Mucosa of stomach (tissue), 1 donor: ENCODE results near the gene NKD2.

Experiments used
- H3K27me3 ChIP-seq: one replicate; pipeline ENCODE4 v1.7.0; 2013; ENCODE audit warnings: mild to moderate bottlenecking, low read length; ENCODE audit not compliant: control insufficient read depth, insufficient read depth
- H3K36me3 ChIP-seq: one replicate; pipeline ENCODE4 v1.7.0; 2013; ENCODE audit warnings: low read length; ENCODE audit not compliant: control insufficient read depth, insufficient read depth
- H3K4me1 ChIP-seq: one replicate; pipeline ENCODE4 v1.7.0; 2013; ENCODE audit warnings: mild to moderate bottlenecking, low read length; ENCODE audit not compliant: control insufficient read depth, insufficient read depth
- H3K4me3 ChIP-seq: one replicate; pipeline ENCODE4 v1.7.0; 2013; ENCODE audit warnings: low read length
- H3K9ac ChIP-seq: one replicate; pipeline ENCODE4 v1.7.0; 2013; ENCODE audit warnings: mild to moderate bottlenecking, low read length, moderate library complexity
- H3K9me3 ChIP-seq: one replicate; pipeline ENCODE4 v1.7.0; 2013; ENCODE audit warnings: mild to moderate bottlenecking, low read length, moderate library complexity; ENCODE audit not compliant: control insufficient read depth
- donor health status: Pancreatic carcinoma.

The NKD2 gene

DNA sequence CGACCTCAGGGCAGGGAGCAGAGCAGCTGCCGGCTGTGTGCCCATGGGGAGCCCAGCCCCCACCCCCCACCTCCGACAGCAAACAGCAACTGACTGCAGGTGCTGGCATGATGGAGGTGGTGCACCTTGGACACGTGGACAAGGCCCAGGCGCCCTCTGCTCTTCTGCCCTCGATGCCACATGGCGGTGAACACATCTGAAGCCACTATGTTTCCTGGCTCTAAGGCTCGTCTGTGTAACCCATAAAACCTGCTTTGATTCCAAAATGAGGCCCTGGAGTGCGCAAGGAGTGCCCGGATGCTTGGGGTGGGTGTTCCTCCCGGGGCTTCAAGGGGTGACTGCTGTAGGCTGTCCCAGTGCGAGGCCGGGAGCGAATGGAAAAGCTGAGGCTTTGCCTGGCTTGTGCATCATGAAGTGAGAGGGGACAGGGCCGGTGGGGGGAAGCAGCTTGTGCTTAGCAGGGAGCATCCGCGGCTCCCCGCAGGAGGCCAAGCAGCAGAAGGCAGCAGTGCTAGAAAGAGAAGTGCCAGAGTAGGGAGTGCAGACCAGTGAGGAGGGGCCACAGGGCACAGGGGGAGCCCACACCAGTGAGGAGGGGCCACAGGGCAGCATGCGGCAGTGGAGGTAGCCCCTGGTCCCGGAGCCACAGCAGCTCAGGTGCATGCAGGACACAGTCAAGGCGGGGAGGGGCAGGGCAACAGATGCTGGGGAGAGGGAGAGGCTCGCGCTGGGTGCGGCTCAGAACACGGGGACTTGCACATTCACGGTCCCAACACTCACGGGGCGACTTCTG lies 30.0 kb downstream of the NKD2 start:
- Histone ChIP-seq H3K4me3 (no peak overlapping the region), H3K9ac (no peak overlapping the region), H3K36me3 (no peaks in the 10 kb centered on the region), H3K9me3 (no peaks in the 10 kb centered on the region), H3K4me1 (no peaks in the 10 kb centered on the region), H3K27me3 (no peaks in the 10 kb centered on the region)

DNA sequence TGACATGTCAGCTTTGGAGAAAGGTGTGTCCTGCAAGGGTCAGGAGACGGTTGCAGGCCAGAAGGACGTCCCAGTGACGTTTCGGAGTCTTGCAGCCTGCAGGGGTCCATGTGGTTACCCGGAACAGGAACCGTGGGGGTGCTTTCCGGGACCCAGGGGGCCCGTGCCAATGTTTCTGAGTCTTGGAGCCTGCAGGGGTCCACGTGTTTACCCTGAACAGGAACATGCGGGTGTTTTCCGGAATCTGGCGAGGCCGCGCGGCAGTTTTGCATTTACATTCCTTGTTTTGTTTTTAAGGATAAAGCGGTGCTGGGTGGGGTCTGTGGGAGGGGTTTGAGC lies 30.6 kb downstream of the NKD2 start:
- Histone ChIP-seq H3K9ac (no peak overlapping the region), H3K9me3 (no peaks in the 10 kb centered on the region), H3K4me1 (no peaks in the 10 kb centered on the region), H3K36me3 (no peaks in the 10 kb centered on the region), H3K27me3 (no peaks in the 10 kb centered on the region), H3K4me3 (no peak overlapping the region)

DNA sequence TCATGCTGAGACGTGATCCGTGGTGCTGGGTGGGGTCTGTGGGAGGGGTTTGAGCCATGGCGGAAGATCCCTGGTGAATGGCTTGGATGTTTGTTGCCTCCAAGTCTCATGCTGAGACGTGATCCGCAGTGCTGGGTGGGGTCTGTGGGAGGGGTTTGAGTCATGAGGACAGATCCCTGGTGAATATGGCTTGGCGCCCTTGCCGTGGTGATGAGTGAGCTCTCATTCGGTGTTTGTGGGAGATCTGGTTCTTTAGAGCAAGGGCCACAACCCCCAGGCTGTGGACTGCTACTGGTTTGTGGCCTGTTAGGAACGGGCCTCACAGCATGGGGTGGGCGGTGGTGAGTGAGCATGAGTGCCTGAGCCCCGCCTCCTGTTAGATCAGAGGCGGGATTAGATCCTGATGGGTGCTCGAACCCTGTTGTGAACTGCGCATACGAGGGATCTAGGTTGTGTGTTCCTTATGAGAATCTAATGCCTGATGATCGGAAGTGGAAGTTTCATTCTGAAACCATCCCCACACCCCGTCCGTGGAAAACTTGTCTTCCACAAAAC lies 31.2 kb downstream of the NKD2 start:
- no peak overlapping the region for H3K9ac ChIP-seq
- H3K4me3 ChIP-seq, result no peak overlapping the region
- no peaks in the 10 kb centered on the region for H3K9me3 ChIP-seq
- no peaks in the 10 kb centered on the region for H3K4me1 ChIP-seq
- no peaks in the 10 kb centered on the region for H3K27me3 ChIP-seq
- H3K36me3 ChIP-seq, result no peaks in the 10 kb centered on the region

DNA sequence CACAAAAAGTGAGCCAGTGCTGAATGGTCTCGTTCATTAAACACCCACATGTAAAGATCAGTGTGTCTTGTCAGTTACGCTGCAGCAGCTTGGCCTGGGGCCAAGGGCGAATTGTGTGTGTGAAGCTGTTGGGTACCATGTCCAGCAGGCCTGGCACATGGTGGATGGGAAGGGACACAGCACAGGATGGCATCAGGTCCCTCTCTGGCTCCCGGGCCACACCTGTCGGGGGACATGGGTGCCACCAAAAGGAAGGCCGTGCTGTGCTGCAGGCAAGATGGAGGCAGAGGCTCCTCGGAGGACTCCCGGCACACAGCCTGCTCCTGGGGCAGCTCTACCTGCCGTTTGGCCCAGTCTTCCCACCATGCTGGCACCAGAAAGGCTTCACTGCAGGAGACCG lies 32.0 kb downstream of the NKD2 start:
- Histone ChIP-seq H3K4me3 (no peak overlapping the region), H3K27me3 (no peaks in the 10 kb centered on the region), H3K9me3 (no peaks in the 10 kb centered on the region), H3K4me1 (no peaks in the 10 kb centered on the region), H3K9ac (no peak overlapping the region), H3K36me3 (no peaks in the 10 kb centered on the region)

DNA sequence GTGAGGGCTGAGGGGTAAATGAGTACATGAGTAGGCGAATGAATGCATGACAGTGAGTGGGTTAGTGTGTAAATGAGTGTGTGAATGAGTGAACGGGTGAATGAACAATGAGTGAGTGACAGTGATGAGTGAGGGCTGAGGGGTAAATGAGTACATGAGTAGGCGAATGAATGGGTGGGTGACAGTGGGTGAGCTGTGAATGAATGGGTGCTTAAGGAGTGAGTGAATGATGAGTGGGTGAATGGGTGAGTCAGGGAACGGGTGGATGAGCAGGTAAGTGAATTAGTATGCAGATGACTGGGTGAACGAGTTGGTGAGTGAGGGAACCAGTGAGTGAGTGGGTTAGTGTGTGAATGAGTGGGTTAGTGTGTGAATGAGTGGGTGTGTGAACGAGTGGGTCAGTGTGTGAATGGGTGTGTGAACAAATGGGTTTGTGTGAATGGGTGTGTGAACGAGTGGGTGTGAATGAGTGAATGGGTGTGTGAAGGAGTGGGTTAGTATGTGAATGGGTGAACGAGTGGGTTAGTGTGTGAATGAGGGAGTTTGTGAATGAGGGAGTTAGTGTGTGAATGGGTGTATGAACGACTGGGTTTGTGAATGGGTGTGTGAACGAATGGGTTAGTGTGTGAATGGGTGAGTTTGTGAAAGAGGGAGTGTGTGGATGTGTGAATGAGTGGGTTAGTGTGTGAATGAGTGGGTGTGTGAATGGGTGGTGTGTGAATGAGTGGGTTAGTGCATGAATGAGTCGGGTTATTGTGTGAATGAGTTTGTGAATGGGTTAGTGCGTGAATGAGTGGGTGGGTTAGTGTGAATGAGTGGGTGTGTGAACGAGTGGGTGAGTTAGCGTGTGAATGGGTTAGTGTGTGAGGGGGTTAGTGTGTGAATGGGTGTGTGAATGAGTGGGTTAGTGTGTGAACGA lies 32.9 kb downstream of the NKD2 start:
- Histone ChIP-seq H3K4me1 (no peaks in the 10 kb centered on the region), H3K4me3 (no peak overlapping the region), H3K36me3 (no peaks in the 10 kb centered on the region), H3K9me3 (no peaks in the 10 kb centered on the region), H3K27me3 (no peaks in the 10 kb centered on the region), H3K9ac (no peak overlapping the region)

DNA sequence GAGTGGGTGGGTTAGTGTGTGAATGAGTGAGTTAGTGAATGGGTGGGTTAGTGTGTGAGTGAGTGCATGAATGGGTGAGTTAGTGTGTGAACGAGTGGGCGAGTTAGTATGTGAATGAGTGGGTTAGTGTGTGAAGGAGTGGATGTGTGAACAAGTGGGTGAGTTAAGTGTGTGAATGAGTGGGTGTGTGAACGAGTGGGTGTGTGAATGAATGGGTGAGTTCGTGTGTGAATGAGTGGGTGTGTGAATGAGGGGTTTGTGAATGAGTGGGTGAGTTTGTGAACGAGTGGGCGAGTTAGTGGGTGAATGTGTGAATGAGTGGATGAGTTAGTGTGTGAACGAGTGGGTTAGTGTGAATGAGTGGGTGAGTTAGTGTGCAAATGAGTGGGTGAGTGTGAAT lies 34.0 kb downstream of the NKD2 start:
- H3K9ac ChIP-seq, result no peak overlapping the region

DNA sequence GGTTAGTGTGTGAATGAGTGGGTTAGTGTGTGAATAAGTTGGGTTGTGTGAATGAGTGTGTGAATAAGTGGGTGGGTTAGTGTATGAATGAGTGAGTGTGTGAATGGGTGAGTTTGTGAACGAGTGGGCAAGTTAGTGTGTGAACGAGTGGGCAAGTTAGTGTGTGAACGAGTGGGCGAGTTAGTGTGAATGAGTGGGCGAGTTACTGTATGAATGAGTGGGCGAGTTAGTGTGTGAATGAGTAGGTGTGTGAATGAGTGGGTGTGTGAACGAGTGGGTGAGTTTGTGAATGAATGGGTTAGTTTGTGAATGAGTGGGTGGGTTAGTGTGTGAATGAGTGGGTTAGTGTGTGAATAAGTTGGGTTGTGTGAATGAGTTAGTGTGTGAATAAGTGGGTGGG lies 34.7 kb downstream of the NKD2 start:
- no peaks in the 10 kb centered on the region for H3K27me3 ChIP-seq
- H3K4me3 ChIP-seq, result no peak overlapping the region
- H3K4me1 ChIP-seq, result no peaks in the 10 kb centered on the region
- H3K9me3 ChIP-seq, result no peaks in the 10 kb centered on the region
- no peaks in the 10 kb centered on the region for H3K36me3 ChIP-seq
- no peak overlapping the region for H3K9ac ChIP-seq

More for the DNA sequence above, 34.0 kb downstream of the NKD2 start:
- H3K9me3 ChIP-seq, result no peaks in the 10 kb centered on the region
- no peaks in the 10 kb centered on the region for H3K36me3 ChIP-seq
- no peak overlapping the region for H3K4me3 ChIP-seq
- H3K4me1 ChIP-seq, result no peaks in the 10 kb centered on the region
- H3K27me3 ChIP-seq, result no peaks in the 10 kb centered on the region

DNA sequence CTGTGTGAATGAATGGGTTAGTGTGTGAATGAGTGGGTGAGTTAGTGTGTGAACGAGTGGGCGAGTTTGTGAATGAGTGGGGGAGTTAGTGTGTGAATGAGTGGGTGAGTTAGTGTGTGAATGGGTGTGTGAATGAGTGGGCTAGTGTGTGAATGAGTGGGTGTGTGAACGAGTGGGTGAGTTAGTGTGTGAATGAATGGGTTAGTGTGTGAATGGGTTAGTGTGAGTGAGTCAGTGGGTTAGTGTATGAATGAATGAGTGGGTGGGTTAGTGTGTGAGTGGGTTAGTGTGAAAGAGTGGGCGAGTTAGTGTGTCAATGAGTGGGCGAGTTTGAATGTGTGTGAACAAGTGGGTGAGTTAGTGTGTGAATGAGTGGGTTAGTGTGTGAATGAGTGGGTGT lies 35.5 kb downstream of the NKD2 start:
- Histone ChIP-seq H3K36me3 (no peaks in the 10 kb centered on the region), H3K9ac (no peak overlapping the region), H3K4me3 (no peak overlapping the region), H3K4me1 (no peaks in the 10 kb centered on the region), H3K27me3 (no peaks in the 10 kb centered on the region), H3K9me3 (no peaks in the 10 kb centered on the region)

DNA sequence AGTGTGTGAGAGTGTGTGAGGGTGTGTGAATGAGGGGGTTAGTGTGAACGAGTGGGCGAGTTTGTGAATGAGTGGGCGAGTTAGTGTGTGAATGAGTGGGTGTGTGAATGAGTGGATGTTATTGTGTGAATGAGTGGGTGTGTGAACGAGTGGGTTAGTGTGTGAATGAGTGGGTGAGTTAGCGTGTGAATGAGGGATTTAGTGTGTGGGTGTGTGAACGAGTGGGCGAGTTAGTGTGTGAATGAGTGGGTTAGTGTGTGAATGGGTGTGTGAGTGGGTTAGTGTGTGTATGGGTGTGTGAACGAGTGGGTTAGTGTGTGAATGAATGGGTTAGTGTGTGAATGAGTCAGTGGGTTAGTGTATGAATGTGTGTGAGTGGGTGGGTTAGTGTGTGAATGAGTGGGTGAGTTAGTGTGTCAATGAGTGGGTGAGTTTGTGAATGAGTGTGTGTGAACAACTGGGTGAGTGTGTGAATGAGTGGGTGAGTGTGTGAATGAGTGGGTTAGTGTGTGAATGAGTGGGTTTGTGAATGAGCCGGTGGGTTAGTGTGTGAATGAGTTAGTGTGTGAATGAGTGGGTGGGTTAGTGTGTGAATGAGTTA lies 37.5 kb downstream of the NKD2 start:
- H3K9me3 ChIP-seq, result no peaks in the 10 kb centered on the region
- no peaks in the 10 kb centered on the region for H3K27me3 ChIP-seq
- no peak overlapping the region for H3K9ac ChIP-seq
- H3K36me3 ChIP-seq, result no peaks in the 10 kb centered on the region
- no peaks in the 10 kb centered on the region for H3K4me1 ChIP-seq
- H3K4me3 ChIP-seq, result no peak overlapping the region

DNA sequence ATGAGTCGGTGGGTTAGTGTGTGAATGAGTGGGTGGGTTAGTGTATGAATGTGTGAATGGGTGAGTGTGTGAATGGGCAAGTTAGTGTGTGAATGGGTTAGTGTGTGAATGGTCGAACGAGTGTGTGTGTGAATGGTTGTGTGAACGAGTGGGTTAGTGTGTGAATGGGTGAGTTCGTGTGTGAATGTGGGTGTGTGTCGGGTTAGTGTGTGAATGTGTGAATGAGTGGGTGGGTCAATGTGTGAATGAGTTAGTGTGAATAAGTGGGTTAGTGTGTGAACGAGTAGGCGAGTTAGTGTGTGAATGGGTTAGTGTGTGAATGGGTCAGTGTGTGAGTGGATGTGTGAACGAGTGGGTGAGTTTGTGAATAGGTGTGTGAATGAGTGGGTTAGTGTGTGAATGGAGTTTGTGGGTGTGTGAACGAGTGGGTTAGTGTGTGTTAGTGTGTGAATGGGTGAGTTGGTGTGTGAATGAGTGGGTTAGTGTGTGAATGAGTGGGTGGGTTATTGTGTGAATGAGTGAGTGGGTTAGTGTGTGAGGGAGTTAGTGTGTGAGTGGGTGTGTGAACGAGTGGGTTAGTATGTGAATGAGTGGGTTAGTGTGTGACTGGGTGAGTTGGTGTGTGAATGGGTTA lies 38.8 kb downstream of the NKD2 start:
- no peaks in the 10 kb centered on the region for H3K4me1 ChIP-seq
- no peaks in the 10 kb centered on the region for H3K9me3 ChIP-seq
- H3K4me3 ChIP-seq, result no peak overlapping the region
- no peak overlapping the region for H3K9ac ChIP-seq
- no peaks in the 10 kb centered on the region for H3K36me3 ChIP-seq
- H3K27me3 ChIP-seq, result no peaks in the 10 kb centered on the region

DNA sequence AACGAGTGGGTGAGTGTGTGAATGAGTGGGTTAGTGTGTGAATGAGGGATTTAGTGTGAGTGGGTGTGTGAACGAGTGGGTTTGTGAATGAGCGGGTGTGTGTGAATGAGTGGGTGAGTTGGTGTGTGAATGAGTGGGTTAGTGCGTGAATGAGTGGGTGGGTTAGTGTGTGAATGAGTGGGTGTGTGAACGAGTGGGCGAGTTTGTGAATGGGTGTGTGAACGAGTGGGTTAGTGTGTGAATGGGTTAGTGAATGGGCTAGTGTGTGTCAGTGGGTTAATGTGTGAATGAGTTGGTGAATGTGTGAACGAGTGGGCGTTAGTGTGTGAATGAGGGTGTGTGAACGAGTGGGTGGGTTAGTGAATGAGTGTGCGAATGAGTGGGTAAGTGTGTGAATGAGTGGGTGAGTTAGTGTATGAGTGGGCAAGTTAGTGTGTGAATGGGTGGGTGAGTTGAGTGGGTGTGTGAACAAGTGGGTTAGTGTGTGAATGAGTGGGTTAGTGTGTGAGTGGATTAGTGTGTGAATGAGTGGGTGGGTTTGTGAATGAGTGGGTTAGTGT lies 39.6 kb downstream of the NKD2 start:
- Histone ChIP-seq H3K9me3 (no peaks in the 10 kb centered on the region), H3K4me1 (no peaks in the 10 kb centered on the region), H3K4me3 (no peak overlapping the region), H3K27me3 (no peaks in the 10 kb centered on the region), H3K9ac (no peak overlapping the region), H3K36me3 (no peaks in the 10 kb centered on the region)
